Activated T-cell treated with anti-CD3 and anti-CD28 coated beads, Interleukin-2, amount 50 U/mL, for 4 hours (primary cell): Measurements from ENCODE around the gene ANKRD29. TPM values are rescaled to one million over a fixed set of nuclear protein-coding genes. Genes with fewer than 3 reads are reported as not detected.
A peak's percentile ranks its signal among the peaks of the same experiment; 100 is the strongest.
"Not testable (repeated sequence)": the region's sequence is repeated elsewhere in the genome, so short reads cannot be mapped to it uniquely, and the experiment has no call there.

Experiments
- ATAC-seq, 2 donors: fragments of 200-7000 bp; cut with Tn5 transposase; one replicate each; pipeline ENCODE4 v1.10.0; 2021
- DNase-seq: peaks from one replicate; pipeline ENCODE4 v3.0.0-alpha.2; 2020
- H3K27me3 Mint-ChIP-seq: one replicate; pipeline ENCODE4 v1.8.0; 2021; ENCODE audit warnings: low read depth, mixed read lengths
- H3K36me3 Mint-ChIP-seq: one replicate; pipeline ENCODE4 v1.8.0; 2022; ENCODE audit warnings: mixed read lengths; ENCODE audit not compliant: insufficient read depth
- H3K4me1 Mint-ChIP-seq: one replicate; pipeline ENCODE4 v1.8.0; 2021; ENCODE audit warnings: low read depth, mixed read lengths
- H3K4me3 Mint-ChIP-seq: one replicate; pipeline ENCODE4 v1.8.0; 2021; ENCODE audit warnings: mild to moderate bottlenecking, moderate library complexity, mixed read lengths
- H3K9me3 Mint-ChIP-seq: one replicate; pipeline ENCODE4 v1.8.0; 2021; ENCODE audit warnings: mixed read lengths
- total RNA-seq, 3 donors: library from RNA; stranded (reverse); gene quantifications; one replicate each; pipeline ENCODE4 v1.2.1, GENCODE V29; 2021

Gene ANKRD29
- total RNA-seq, 3 donors from 2014 or later: not detected

DNA sequence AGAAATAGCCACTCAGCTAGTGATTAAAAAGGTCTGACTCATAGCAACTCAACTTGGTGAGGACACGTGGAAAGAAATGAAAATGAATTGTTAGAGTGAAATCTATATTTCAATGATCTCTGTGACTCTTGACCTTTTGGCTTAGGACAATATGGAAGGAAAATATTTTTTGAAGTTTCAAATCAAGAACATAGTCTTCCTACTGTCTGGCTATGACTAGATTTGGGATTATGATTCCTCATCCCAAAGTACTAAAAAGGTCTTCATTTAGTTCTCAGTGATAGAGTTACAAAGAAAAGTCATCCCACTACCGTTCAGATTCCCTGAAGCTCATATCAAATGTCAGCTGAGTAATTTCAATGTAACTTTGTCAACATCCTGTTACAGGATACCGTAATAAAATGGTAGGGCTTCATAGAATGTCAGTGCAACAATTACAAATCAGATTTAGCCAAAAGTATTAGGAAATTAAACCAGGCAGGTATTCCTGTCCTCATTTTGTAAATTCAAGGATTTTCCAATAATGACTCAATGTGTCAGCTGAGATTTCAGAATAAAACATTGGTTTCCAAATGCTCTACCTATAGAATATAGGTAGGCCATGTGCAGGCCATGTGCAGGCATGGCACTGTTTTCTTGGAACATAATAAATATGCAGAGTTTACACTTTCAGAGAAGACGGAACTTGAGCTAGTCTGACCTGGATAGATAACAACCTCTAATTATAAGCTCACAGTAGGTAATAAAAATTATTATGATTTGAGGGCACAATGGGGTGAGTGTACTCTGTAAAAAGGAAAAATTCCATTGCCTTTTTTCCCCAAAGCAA lies 36.0 kb downstream of the ANKRD29 start:
- ATAC-seq (no peak), DNase-seq (no peak)
- Mint-ChIP-seq H3K9me3 (no peaks in the 10 kb centered on the region), H3K36me3 (no peaks in the 10 kb centered on the region), H3K4me1 (peaks cover 6% of the 10 kb centered on the region), H3K4me3 (no peak overlapping the region), H3K27me3 (peaks cover 7% of the 10 kb centered on the region)

- no peak for ATAC-seq
- Mint-ChIP-seq H3K4me1 (peaks cover 14% of the 10 kb centered on the region), H3K4me3 (no peak overlapping the region), H3K9me3 (no peaks in the 10 kb centered on the region), H3K27me3 (peaks cover 33% of the 10 kb centered on the region), H3K36me3 (no peaks in the 10 kb centered on the region)
- DNase-seq: no peak
Observed at GRCh38 chr18:23623040-23623439, 39.7 kb downstream of the ANKRD29 start.

DNA sequence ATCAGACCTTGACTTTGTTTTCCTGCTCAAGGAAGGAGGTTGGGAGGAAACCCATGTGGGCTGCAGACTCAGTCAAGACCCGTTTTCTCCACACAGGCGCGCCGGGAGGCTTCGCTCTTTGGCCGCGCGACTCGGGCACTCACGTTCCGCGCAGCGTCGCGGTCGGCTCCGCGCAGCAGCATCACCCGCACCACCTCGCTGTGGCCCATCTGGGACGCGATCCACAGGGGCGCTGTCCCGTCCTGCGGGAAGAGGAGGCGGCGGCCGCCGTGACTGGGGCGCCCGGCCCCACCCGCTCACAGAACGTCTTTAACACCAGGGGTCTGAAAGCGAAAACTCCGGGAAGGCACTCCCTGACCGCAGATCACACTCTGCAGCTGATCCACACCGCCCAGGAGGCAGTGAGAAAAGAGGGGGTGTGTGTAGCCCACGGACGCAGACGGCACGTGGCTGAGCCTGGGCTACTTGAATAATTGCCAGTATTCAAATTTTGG lies 43.3 kb downstream of the ANKRD29 start:
- Mint-ChIP-seq H3K27me3 (peaks cover 38% of the 10 kb centered on the region), H3K4me1 (peaks cover 7% of the 10 kb centered on the region), H3K9me3 (no peaks in the 10 kb centered on the region), H3K4me3 (peak overlapping the region; percentile 62), H3K36me3 (no peaks in the 10 kb centered on the region)
- ATAC-seq (peak; percentile 50 to 73), DNase-seq (no peak)

DNA sequence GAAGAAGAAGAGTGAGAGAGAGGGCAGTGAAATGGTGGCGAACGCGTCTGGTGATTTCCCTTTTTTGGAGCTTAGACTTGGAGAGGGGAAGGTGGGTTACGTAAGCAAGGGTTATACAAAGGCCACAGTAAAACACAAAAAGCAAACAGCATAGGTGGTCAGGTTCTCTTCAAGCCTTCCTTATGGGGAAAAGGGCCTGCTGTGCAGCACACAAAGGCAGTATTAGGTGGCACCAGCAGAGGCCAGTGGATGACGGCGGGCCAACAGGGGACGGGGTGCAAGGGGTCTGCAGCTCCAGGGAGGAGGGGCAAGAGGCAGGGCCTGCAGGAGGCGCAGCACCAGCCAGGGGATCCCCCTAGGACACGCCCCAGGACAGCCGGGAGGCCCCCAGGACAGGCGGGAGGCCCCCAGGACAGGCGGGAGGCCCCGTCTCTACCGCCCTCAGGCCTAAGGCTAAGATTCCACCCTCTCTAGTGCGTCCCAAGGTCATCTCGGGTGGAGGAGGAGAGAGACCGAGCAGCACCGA lies 43.8 kb downstream of the ANKRD29 start:
- DNase-seq: no peak
- ATAC-seq: peak; percentile 36
- H3K27me3 Mint-ChIP-seq: peaks cover 38% of the 10 kb centered on the region
- H3K4me3 Mint-ChIP-seq: peak overlapping the region; percentile 62
- no peaks in the 10 kb centered on the region for H3K36me3 Mint-ChIP-seq
- H3K4me1 Mint-ChIP-seq: peaks cover 7% of the 10 kb centered on the region
- no peaks in the 10 kb centered on the region for H3K9me3 Mint-ChIP-seq

GRCh38 chr18:23617412-23618014 lies 45.2 kb downstream of the ANKRD29 start:
- no peaks in the 10 kb centered on the region for H3K9me3 Mint-ChIP-seq
- ATAC-seq (no peak), DNase-seq (no peak)
- peaks cover 7% of the 10 kb centered on the region for H3K4me1 Mint-ChIP-seq
- no peaks in the 10 kb centered on the region for H3K36me3 Mint-ChIP-seq
- no peak overlapping the region for H3K4me3 Mint-ChIP-seq
- H3K27me3 Mint-ChIP-seq: peaks cover 38% of the 10 kb centered on the region

DNA sequence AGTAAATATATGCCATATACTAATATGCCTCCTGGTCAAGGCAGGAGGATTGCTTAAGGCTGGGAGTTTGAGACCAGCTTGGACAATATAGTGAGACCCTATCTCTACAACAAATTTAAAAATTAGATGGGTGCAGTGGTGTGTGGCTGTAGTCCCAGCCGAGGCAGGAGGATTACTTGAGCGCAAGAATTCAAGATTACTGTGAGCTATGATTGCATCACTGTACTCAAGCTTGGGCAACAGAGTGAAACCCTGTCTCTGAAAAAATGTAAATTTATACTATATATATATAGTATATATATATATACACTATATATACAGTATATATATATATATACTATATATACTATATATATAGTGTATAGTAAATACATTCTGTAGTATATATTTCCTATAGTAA lies 46.5 kb downstream of the ANKRD29 start:
- no peak for ATAC-seq
- Mint-ChIP-seq H3K9me3 (no peaks in the 10 kb centered on the region), H3K36me3 (no peaks in the 10 kb centered on the region), H3K4me3 (no peak overlapping the region), H3K27me3 (peaks cover 30% of the 10 kb centered on the region), H3K4me1 (peaks cover 7% of the 10 kb centered on the region)
- no peak for DNase-seq

GRCh38 chr18:23614891-23615290 lies 47.8 kb downstream of the ANKRD29 start:
- ATAC-seq: no peak
- Mint-ChIP-seq H3K27me3 (peaks cover 17% of the 10 kb centered on the region), H3K9me3 (no peaks in the 10 kb centered on the region), H3K36me3 (no peaks in the 10 kb centered on the region), H3K4me3 (no peak overlapping the region), H3K4me1 (peaks cover 5% of the 10 kb centered on the region)
- DNase-seq: no peak

DNA sequence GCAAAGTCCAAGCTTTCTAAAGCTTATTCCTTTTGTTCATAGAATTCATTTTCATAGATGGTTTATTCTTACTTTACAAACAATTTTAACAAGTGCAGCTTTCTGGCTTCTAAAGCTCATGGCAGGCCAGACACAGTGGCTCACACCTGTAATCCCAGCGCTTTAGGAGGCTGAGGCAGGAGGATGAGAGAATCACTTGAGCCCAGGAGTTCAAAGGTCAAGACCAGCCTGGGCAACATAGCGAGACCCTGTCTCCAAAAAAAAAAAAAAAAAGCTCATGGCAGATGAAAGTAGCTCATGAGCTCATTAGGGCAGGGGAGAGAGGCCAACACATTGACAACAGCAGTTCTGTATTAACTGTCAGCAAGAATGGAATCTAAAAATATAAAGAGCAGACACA lies 48.3 kb downstream of the ANKRD29 start:
- Mint-ChIP-seq H3K27me3 (peaks cover 13% of the 10 kb centered on the region), H3K4me3 (no peak overlapping the region), H3K36me3 (no peaks in the 10 kb centered on the region), H3K4me1 (peaks cover 1% of the 10 kb centered on the region), H3K9me3 (no peaks in the 10 kb centered on the region)
- DNase-seq (no peak), ATAC-seq (no peak)

GRCh38 chr18:23613091-23613475 lies 49.6 kb downstream of the ANKRD29 start:
- H3K4me3 Mint-ChIP-seq: not testable (repeated sequence)

DNA sequence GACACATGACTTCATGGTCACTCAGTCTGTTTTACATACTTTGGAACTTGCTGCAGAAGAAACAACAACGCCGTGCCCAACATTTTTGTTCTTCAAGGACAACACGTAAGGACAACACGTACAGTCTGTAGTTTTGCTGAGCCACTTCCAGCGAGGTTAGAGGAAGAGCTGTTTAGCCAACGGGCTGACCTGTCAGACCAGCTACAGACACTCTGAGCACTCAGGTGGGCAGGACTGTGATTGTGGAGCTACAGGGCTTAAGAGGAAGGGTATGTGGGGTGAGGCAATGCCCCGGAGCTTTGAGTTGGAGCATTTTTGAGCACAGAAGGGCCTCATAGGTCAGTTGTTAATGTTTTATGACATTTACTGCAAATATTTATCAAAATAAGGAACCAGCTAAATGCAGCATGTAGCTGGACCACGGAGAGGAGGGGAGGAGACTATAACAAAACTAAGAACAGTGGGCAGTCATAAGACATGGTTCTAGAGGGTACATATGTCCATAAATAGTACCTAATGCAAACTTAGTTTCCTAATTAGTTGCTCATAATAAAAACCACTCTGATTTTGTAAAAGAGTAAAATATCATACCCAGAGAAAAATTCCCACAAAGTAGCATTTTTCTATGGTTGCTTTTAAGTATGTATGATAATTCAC lies 50.1 kb downstream of the ANKRD29 start:
- ATAC-seq: no peak
- Mint-ChIP-seq H3K9me3 (no peaks in the 10 kb centered on the region), H3K4me1 (no peaks in the 10 kb centered on the region), H3K36me3 (no peaks in the 10 kb centered on the region), H3K4me3 (no peak overlapping the region), H3K27me3 (peaks cover 1% of the 10 kb centered on the region)
- DNase-seq: no peak

More at GRCh38 chr18:23613091-23613475, 49.6 kb downstream of the ANKRD29 start:
- not testable (repeated sequence) for H3K9me3 Mint-ChIP-seq, ATAC-seq, H3K27me3 Mint-ChIP-seq, H3K4me1 Mint-ChIP-seq, H3K36me3 Mint-ChIP-seq, DNase-seq

DNA sequence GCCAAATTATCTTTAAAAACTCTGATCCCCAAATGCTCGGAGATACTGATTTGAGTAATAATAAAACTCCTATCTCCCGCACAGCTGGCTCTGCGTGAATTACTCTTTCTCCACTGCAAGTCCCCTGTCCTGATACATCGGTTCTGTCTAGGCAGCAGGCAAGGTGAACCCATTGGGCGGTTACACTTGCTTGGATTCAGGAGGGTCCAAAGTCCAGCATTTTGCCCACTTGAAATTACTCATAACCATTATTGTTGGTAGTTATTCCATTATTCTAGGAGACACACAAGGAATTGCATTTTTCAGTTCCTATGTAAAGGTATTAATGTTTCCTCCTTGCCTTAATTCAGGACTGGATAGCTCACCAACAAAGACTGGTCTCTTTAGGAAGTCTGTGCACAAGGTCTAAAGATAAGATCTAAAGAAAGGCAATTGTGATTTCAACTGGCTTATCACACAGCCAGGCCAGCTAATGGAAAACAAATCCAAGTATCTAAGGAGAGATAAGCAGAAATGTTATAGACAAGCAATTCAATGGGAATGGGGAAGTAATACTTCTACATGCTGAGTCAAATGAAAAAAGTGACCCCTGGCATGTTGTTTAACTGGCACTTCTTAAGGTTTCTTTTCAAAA lies 53.2 kb downstream of the ANKRD29 start:
- DNase-seq (no peak), ATAC-seq (no peak)
- H3K27me3 Mint-ChIP-seq: no peaks in the 10 kb centered on the region
- H3K36me3 Mint-ChIP-seq: no peaks in the 10 kb centered on the region
- no peaks in the 10 kb centered on the region for H3K4me1 Mint-ChIP-seq
- no peak overlapping the region for H3K4me3 Mint-ChIP-seq
- no peaks in the 10 kb centered on the region for H3K9me3 Mint-ChIP-seq

DNA sequence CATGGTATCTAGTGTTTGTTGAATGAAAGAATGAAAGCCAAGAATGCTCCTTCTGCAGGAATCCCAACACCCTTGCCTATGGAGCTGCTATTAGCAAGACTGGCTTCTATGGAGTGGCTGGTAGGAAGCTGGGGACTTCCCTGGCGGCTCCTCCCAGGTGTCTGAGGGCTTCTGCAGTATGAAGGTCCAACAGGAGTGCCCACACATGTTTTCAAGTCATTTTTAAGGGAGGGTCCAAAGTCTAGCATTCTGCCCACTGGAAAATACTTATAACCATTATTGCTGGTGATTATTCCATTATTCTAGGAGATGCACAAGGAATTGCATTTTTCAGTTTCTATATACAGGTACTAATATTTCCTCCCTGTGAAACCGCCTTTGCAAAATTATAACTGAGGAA lies 54.5 kb downstream of the ANKRD29 start:
- ATAC-seq (no peak), DNase-seq (no peak)
- Mint-ChIP-seq H3K4me1 (no peaks in the 10 kb centered on the region), H3K27me3 (no peaks in the 10 kb centered on the region), H3K36me3 (no peaks in the 10 kb centered on the region), H3K4me3 (no peak overlapping the region), H3K9me3 (no peaks in the 10 kb centered on the region)

- Mint-ChIP-seq H3K4me3 (no peak overlapping the region), H3K27me3 (no peaks in the 10 kb centered on the region), H3K36me3 (no peaks in the 10 kb centered on the region), H3K4me1 (no peaks in the 10 kb centered on the region), H3K9me3 (no peaks in the 10 kb centered on the region)
- ATAC-seq (no peak), DNase-seq (no peak)
Observed at GRCh38 chr18:23605941-23606340, 56.8 kb downstream of the ANKRD29 start.

- ATAC-seq: no peak
- Mint-ChIP-seq H3K9me3 (no peaks in the 10 kb centered on the region), H3K27me3 (no peaks in the 10 kb centered on the region), H3K4me1 (no peaks in the 10 kb centered on the region), H3K36me3 (no peaks in the 10 kb centered on the region), H3K4me3 (no peak overlapping the region)
- DNase-seq: no peak
Observed at GRCh38 chr18:23599809-23600208, 62.9 kb downstream of the ANKRD29 start.
